ENCODE measurements around the gene SLC34A1. TPM values are rescaled to one million over a fixed set of nuclear protein-coding genes. Genes with fewer than 3 reads are reported as not detected.
A peak's percentile ranks its signal among the peaks of the same experiment; 100 is the strongest.

The SLC34A1 gene
- total RNA-seq, 1 donor from 2014 or later = not detected

DNA sequence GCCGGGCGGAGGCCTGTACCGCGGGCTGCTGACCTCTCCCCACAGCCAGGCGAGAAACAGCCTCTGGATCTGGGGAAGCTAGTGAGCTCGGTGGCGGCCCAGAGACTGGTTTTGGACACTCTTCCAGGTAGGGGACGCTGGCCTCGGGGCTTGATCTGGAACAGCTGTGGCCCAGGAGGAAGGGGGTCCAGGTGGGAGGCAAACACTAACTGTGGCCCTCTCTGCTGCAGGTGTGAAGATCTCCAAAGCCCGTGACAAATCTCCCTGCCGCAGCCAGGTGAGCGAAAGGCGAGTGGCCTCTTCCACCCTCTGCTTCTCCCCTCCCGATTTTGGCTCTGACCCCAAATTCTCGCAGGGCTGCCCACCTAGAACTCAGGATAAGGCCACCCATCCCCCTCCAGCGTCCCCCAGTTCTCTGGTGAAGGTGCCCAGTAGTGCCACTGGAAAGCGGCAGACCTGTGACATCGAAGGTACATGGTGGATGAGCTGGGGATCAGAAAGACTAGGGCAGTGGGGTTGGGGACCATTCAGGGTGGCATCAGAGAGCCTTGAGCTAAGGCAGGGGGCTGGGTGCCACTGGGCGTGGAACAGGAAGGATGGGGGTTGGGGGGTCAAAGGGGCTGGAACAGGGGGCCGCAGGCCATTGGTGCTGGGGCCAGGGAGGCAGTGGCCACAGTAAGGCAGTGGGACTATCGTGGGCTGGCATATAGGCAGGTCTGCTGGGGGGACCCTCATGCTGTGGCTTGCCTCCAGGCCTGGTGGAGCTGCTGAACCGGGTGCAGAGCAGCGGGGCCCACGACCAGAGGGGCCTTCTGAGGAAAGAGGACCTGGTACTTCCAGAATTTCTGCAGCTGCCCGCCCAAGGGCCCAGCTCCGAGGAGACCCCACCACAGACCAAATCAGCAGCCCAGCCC is 12.9 kb upstream of the SLC34A1 start:
- Mint-ChIP-seq H3K36me3 (ENCODE audit: unreplicated experiment) (no peaks in the 10 kb centered on the region), H3K4me3 (ENCODE audit: unreplicated experiment) (peak overlapping the region; percentile 78)

GRCh38 chr5:177372034-177372896 is 12.0 kb upstream of the SLC34A1 start:
- Mint-ChIP-seq H3K27me3 (ENCODE audit: unreplicated experiment) (peaks cover 6% of the 10 kb centered on the region), H3K9me3 (ENCODE audit: unreplicated experiment) (peaks cover 4% of the 10 kb centered on the region), H3K27ac (ENCODE audit: unreplicated experiment) (no peak overlapping the region), H3K36me3 (ENCODE audit: unreplicated experiment) (no peaks in the 10 kb centered on the region), H3K4me1 (ENCODE audit: low read depth, unreplicated experiment) (peaks cover 9% of the 10 kb centered on the region), H3K4me3 (ENCODE audit: unreplicated experiment) (no peak overlapping the region)
- DNase-seq = no peak
- TF ChIP-seq, protein P1, sequence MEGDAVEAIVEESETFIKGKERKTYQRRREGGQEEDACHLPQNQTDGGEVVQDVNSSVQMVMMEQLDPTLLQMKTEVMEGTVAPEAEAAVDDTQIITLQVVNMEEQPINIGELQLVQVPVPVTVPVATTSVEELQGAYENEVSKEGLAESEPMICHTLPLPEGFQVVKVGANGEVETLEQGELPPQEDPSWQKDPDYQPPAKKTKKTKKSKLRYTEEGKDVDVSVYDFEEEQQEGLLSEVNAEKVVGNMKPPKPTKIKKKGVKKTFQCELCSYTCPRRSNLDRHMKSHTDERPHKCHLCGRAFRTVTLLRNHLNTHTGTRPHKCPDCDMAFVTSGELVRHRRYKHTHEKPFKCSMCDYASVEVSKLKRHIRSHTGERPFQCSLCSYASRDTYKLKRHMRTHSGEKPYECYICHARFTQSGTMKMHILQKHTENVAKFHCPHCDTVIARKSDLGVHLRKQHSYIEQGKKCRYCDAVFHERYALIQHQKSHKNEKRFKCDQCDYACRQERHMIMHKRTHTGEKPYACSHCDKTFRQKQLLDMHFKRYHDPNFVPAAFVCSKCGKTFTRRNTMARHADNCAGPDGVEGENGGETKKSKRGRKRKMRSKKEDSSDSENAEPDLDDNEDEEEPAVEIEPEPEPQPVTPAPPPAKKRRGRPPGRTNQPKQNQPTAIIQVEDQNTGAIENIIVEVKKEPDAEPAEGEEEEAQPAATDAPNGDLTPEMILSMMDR (IDR thresholded peaks at IDR 0.05; ENCODE audit: partially characterized antibody, unreplicated experiment) = no peak

More for the DNA sequence above, 12.9 kb upstream of the SLC34A1 start:
- Mint-ChIP-seq H3K27ac (ENCODE audit: unreplicated experiment) (no peak overlapping the region), H3K27me3 (ENCODE audit: unreplicated experiment) (peaks cover 8% of the 10 kb centered on the region), H3K9me3 (ENCODE audit: unreplicated experiment) (peaks cover 4% of the 10 kb centered on the region), H3K4me1 (ENCODE audit: low read depth, unreplicated experiment) (peaks cover 11% of the 10 kb centered on the region)
- TF ChIP-seq, protein P1 (IDR thresholded peaks at IDR 0.05; ENCODE audit: partially characterized antibody, unreplicated experiment) = no peak
- no peak for DNase-seq

- DNase-seq = no peak
Observed at GRCh38 chr5:177372910-177373309, 11.3 kb upstream of the SLC34A1 start.

DNA sequence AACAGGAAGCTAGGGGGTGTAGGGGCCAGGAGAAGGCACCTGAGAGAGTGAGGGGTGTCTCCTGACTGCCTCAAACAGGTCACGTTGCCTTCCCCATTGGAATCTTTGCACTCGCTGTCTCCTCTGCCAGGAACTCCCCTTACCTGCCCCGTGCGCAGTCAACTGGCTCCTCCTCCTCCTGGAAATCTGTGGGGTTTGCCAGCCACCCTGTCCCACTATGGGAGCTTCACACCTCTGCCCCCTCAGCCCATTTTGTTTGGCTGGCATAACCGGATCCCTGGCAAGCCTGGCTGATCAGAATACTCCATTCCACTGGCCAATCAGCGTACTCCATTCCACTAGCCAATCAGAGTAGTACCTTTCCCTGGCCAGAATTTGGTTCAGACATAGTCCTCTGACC is 10.4 kb upstream of the SLC34A1 start:
- Mint-ChIP-seq H3K27ac (ENCODE audit: unreplicated experiment) (no peak overlapping the region), H3K36me3 (ENCODE audit: unreplicated experiment) (no peaks in the 10 kb centered on the region), H3K9me3 (ENCODE audit: unreplicated experiment) (peaks cover 4% of the 10 kb centered on the region), H3K4me3 (ENCODE audit: unreplicated experiment) (no peak overlapping the region), H3K27me3 (ENCODE audit: unreplicated experiment) (peaks cover 2% of the 10 kb centered on the region), H3K4me1 (ENCODE audit: low read depth, unreplicated experiment) (peaks cover 9% of the 10 kb centered on the region)
- TF ChIP-seq, protein P1 (IDR thresholded peaks at IDR 0.05; ENCODE audit: partially characterized antibody, unreplicated experiment) = no peak
- DNase-seq = no peak

More at GRCh38 chr5:177372910-177373309, 11.3 kb upstream of the SLC34A1 start:
- H3K4me1 Mint-ChIP-seq (ENCODE audit: low read depth, unreplicated experiment) = peaks cover 9% of the 10 kb centered on the region
- peaks cover 4% of the 10 kb centered on the region for H3K9me3 Mint-ChIP-seq (ENCODE audit: unreplicated experiment)
- H3K36me3 Mint-ChIP-seq (ENCODE audit: unreplicated experiment) = no peaks in the 10 kb centered on the region
- TF ChIP-seq, protein P1 (IDR thresholded peaks at IDR 0.05; ENCODE audit: partially characterized antibody, unreplicated experiment) = no peak
- H3K27ac Mint-ChIP-seq (ENCODE audit: unreplicated experiment) = no peak overlapping the region
- no peak overlapping the region for H3K4me3 Mint-ChIP-seq (ENCODE audit: unreplicated experiment)
- peaks cover 6% of the 10 kb centered on the region for H3K27me3 Mint-ChIP-seq (ENCODE audit: unreplicated experiment)
